HL-60 (cell line): ENCODE results near the gene MYL12B.

Experiments used
- CTCF ChIP-seq: IDR thresholded peaks from one replicate; pipeline ENCODE4 v1.5.1; 2011; ENCODE audit warnings: low read length, control low read depth, inconsistent platforms; ENCODE audit not compliant: insufficient read depth
- POLR2AphosphoS5 ChIP-seq: IDR thresholded peaks from 2 replicates; pipeline ENCODE4 v1.6.1; 2012; ENCODE audit warnings: low read depth
- REST ChIP-seq: IDR thresholded peaks from 2 replicates; pipeline ENCODE4 v1.6.1; 2012; ENCODE audit warnings: low read depth; ENCODE audit not compliant: insufficient replicate concordance

- TF ChIP-seq CTCF (peak; percentile 42), REST (no peak), POLR2AphosphoS5 (no peak)
Measured at GRCh38 chr18:3281456-3282400, 19.8 kb downstream of the MYL12B start.
